A549 (cell line): ENCODE data around the gene FAM13A. TPM values are rescaled to one million over a fixed set of nuclear protein-coding genes. Genes with fewer than 3 reads are reported as not detected.

ENCODE experiments used
- ATAC-seq, 2 experiments: fragments of 200-7000 bp in 1 of 2; fragments of >200 bp in 1 of 2; cut with Nextera tagmentation in 1 of 2; cut with Tn5 transposase in 1 of 2; 3 replicates each; pipeline versions ENCODE4 v1.8.0 to v1.9.1; 2018 to 2020; ENCODE audit warnings: mild to moderate bottlenecking in 1 of 2, moderate library complexity in 1 of 2
- CTCF ChIA-PET: fragments of 300-600 bp; sonication (Branson Sonifier 250); formaldehyde crosslinking; extraction: SDS; loops from one replicate; lab custom pipeline; 2021; ENCODE audit warnings: antibody characterized with exemption, inconsistent platforms; lab: Yijun Ruan, JAX
- POLR2A ChIA-PET: fragments of 350-600 bp; formaldehyde crosslinking; extraction: SDS; loops from one replicate; lab custom pipeline; 2021; ENCODE audit warnings: antibody characterized with exemption, inconsistent platforms; lab: Yijun Ruan, JAX
- DNase-seq, 2 experiments: peaks; one replicate each; pipeline versions ENCODE4 v3.0.0 to v3.0.0-alpha.2; 2011 to 2016; ENCODE audit warnings: low read depth in 1 of 2, low spot score in 1 of 2
- FAIRE-seq: peaks from 2 replicates; lab custom pipeline; 2011; peaks lifted over from hg19 to GRCh38; lab: Jason Lieb, UNC
- H3K27ac ChIP-seq, 2 experiments: fragments of >200 bp; sonication (Bioruptor Twin); formaldehyde crosslinking; 3 replicates each; pipeline ENCODE4 v1.5.1; 2016 to 2017
- H3K4me1 ChIP-seq: fragments of >200 bp; sonication (Bioruptor Twin); formaldehyde crosslinking; 3 replicates; pipeline ENCODE4 v1.6.1; 2016
- H3K4me2 ChIP-seq: fragments of >200 bp; sonication (Bioruptor Twin); formaldehyde crosslinking; 3 replicates; pipeline ENCODE4 v1.6.1; 2016
- H3K4me3 ChIP-seq: fragments of >200 bp; sonication (Bioruptor Twin); formaldehyde crosslinking; 3 replicates; pipeline ENCODE4 v1.5.1; 2016
- H3K9me3 ChIP-seq: fragments of >200 bp; sonication (Bioruptor Twin); formaldehyde crosslinking; 3 replicates; pipeline ENCODE4 v1.6.1; 2016
- CHD2 ChIP-seq: fragments of 150-350 bp; IDR thresholded peaks from 2 replicates; pipeline ENCODE4 v1.6.1; 2014; ENCODE audit warnings: low read length; ENCODE audit not compliant: partially characterized antibody
- CHD4 ChIP-seq: fragments of 200-600 bp; sonication (generic); IDR thresholded peaks from 2 replicates; pipeline ENCODE4 v1.6.1; 2016; ENCODE audit warnings: antibody characterized with exemption, mild to moderate bottlenecking, borderline replicate concordance
- EHF ChIP-seq: fragments of 250-450 bp; sonication (Bioruptor Pico); IDR thresholded peaks from 2 replicates; pipeline ENCODE4 v1.5.0; 2020; ENCODE audit warnings: mild to moderate bottlenecking
- ESRRA ChIP-seq: fragments of 150-350 bp; IDR thresholded peaks from 2 replicates; pipeline ENCODE4 v1.6.1; 2014; ENCODE audit warnings: mild to moderate bottlenecking, low read length, borderline replicate concordance
- FOSB ChIP-seq: fragments of 250-450 bp; sonication (Bioruptor Pico); IDR thresholded peaks from 2 replicates; pipeline ENCODE4 v1.5.0; 2020; ENCODE audit warnings: mild to moderate bottlenecking, moderate library complexity
- HEYL ChIP-seq: fragments of 250-450 bp; sonication (Bioruptor Pico); IDR thresholded peaks from 2 replicates; pipeline ENCODE4 v1.8.0; 2021; ENCODE audit warnings: mild to moderate bottlenecking, moderate library complexity
- HOXB13 ChIP-seq: fragments of 250-450 bp; sonication (Bioruptor Pico); IDR thresholded peaks from 2 replicates; pipeline ENCODE4 v1.5.0; 2020; ENCODE audit warnings: low read depth, mild to moderate bottlenecking, moderate library complexity
- HOXB5 ChIP-seq: fragments of 250-450 bp; sonication (Bioruptor Pico); IDR thresholded peaks from 2 replicates; pipeline ENCODE4 v1.5.0; 2020; ENCODE audit warnings: mild to moderate bottlenecking, moderate library complexity
- JUN ChIP-seq, 2 experiments: fragments of >200 bp; sonication (Bioruptor Twin); formaldehyde crosslinking; IDR thresholded peaks; 2 replicates in 1 of 2; 3 replicates in 1 of 2; pipeline ENCODE4 v1.6.1; 2016 to 2017
- JUNB ChIP-seq: fragments of >200 bp; sonication (Bioruptor Twin); formaldehyde crosslinking; IDR thresholded peaks from 2 replicates; pipeline ENCODE4 v1.6.1; 2016
- KDM5A ChIP-seq: fragments of 200-600 bp; sonication (generic); IDR thresholded peaks from 2 replicates; pipeline ENCODE4 v1.6.1; 2016; ENCODE audit warnings: antibody characterized with exemption, mild to moderate bottlenecking
- MAFK ChIP-seq: fragments of 450-650 bp; IDR thresholded peaks from 2 replicates; pipeline ENCODE4 v1.6.1; 2014; ENCODE audit not compliant: partially characterized antibody
- PHF8 ChIP-seq: fragments of 200-600 bp; sonication (generic); IDR thresholded peaks from 2 replicates; pipeline ENCODE4 v1.6.1; 2016; ENCODE audit warnings: low read depth, mild to moderate bottlenecking, antibody characterized with exemption, moderate library complexity, borderline replicate concordance
- POLR2AphosphoS2 ChIP-seq: conservative IDR thresholded peaks from 2 replicates; pipeline ENCODE4 v1.6.1; 2012; ENCODE audit warnings: low read length, improper control_type of control experiment, inconsistent platforms
- RCOR1 ChIP-seq: fragments of 150-350 bp; IDR thresholded peaks from 2 replicates; pipeline ENCODE4 v1.6.1; 2014; ENCODE audit warnings: antibody characterized with exemption, low read length, low read depth
- RFX5 ChIP-seq: fragments of 450-650 bp; IDR thresholded peaks from 2 replicates; pipeline ENCODE4 v1.7.1; 2014; ENCODE audit warnings: antibody characterized with exemption, mild to moderate bottlenecking, moderate library complexity
- RNF2 ChIP-seq: fragments of 200-600 bp; sonication (generic); IDR thresholded peaks from 2 replicates; pipeline ENCODE4 v1.6.1; 2016; ENCODE audit warnings: low read depth, mild to moderate bottlenecking, antibody characterized with exemption, moderate library complexity, borderline replicate concordance
- TFCP2L1 ChIP-seq: fragments of 250-450 bp; sonication (Bioruptor Pico); IDR thresholded peaks from 2 replicates; pipeline ENCODE4 v1.5.0; 2021; ENCODE audit warnings: mild to moderate bottlenecking
- WGBS: methylation state at CpG from one replicate; pipeline ENCODE4 v1.1.6; 2017; ENCODE audit errors: missing lambda C conversion rate; 5-methylcytosine and 5-hydroxymethylcytosine counted together
- polyA plus RNA-seq, 4 experiments: library from polyadenylated mRNA; depleted of rRNA in 3 of 4; stranded (reverse); fragments of >200 nt; fragmentation: RNase III in 1 of 4; extraction: RNeasy Plus Mini Kit Qiagen cat#74134 plus additional on column Dnase treatment in 1 of 4; gene quantifications; 2 replicates in 3 of 4; 3 replicates in 1 of 4; pipeline ENCODE4 v1.2.3, GENCODE V29; 2011 to 2017
- TF ChIP-seq, protein P1 (sequence below): IDR thresholded peaks from 2 replicates; pipeline ENCODE4 v1.6.1; 2012
- TF ChIP-seq, protein P2 (sequence below): fragments of >200 bp; sonication (Bioruptor Twin); formaldehyde crosslinking; IDR thresholded peaks from 3 replicates; pipeline ENCODE4 v1.6.1; 2016

The FAM13A gene
- polyA plus RNA-seq, 2 of the 4 experiments (the other 2 are of a cell fraction) = 6.5 to 22.0 TPM

DNA sequence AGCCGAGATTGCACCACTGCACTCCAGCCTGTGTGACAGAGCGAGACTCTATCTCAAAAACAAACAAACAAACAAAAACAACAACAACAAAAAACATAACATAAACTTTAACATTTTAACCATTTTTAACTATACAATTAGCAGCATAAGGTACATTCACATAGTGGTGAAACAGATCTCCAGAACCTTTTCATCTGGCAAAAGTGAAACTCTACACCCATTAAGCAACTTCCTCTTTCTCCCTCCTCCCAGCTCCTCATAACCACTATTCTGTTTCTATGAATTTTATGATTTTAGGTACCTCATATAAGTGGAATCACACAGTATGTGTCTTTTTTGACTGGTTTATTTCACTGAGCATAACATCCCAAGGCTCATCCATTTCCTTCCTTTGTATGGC, 103.6 kb downstream of the FAM13A start:
- CTCF ChIA-PET = no interaction called here
- H3K4me1 ChIP-seq = no peaks in the 10 kb centered on the region
- no peak for ATAC-seq
- H3K9me3 ChIP-seq = no peaks in the 10 kb centered on the region
- no peak overlapping the region for H3K4me2 ChIP-seq
- POLR2A ChIA-PET = no interaction called here
- WGBS = 97% methylated on average over 2 of the region's 2 CpGs
- H3K27ac ChIP-seq = no peak overlapping the region
- TF ChIP-seq PHF8 = no peak
- TF ChIP-seq, protein P1, sequence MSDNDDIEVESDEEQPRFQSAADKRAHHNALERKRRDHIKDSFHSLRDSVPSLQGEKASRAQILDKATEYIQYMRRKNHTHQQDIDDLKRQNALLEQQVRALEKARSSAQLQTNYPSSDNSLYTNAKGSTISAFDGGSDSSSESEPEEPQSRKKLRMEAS = no peak
- no peak for TF ChIP-seq CHD2
- no peak for TF ChIP-seq ESRRA
- no peak for TF ChIP-seq TFCP2L1 (CRISPR knock-in tag)
- TF ChIP-seq KDM5A = no peak
- TF ChIP-seq MAFK = no peak
- no peak for TF ChIP-seq JUNB
- TF ChIP-seq, protein P2, sequence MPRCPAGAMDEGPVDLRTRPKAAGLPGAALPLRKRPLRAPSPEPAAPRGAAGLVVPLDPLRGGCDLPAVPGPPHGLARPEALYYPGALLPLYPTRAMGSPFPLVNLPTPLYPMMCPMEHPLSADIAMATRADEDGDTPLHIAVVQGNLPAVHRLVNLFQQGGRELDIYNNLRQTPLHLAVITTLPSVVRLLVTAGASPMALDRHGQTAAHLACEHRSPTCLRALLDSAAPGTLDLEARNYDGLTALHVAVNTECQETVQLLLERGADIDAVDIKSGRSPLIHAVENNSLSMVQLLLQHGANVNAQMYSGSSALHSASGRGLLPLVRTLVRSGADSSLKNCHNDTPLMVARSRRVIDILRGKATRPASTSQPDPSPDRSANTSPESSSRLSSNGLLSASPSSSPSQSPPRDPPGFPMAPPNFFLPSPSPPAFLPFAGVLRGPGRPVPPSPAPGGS = no peak
- FAIRE-seq = no peak
- DNase-seq = no peak
- no peak overlapping the region for H3K4me3 ChIP-seq

DNA sequence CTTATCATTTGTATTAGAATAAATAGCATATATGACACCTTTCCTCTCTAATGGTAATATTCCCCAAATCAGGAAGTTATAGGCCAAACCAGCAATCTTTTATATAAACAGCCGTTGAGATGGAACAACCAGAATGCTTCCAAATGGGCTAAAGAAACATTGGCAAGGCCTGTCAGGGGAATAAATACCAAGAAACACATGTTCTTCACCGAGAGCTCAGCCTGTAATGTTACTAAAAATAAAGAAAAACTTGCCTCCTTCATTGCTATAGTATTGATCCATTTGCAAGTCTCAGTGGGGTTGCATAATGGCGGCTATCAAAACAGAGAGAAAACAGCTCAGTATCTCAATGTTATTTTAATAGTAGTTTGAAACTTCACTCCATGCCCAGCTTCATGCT, 104.9 kb downstream of the FAM13A start:
- no peak for DNase-seq
- CTCF ChIA-PET = no interaction called here
- Histone ChIP-seq H3K4me1 (no peaks in the 10 kb centered on the region), H3K27ac (no peak overlapping the region), H3K9me3 (no peaks in the 10 kb centered on the region), H3K4me3 (no peak overlapping the region), H3K4me2 (no peak overlapping the region)
- POLR2A ChIA-PET = no interaction called here
- ATAC-seq = no peak
- 89% methylated on average over 3 of the region's 3 CpGs for WGBS
- FAIRE-seq = no peak
- TF ChIP-seq RCOR1 = no peak
- no peak for TF ChIP-seq CHD4
- TF ChIP-seq EHF (CRISPR knock-in tag) = no peak
- no peak for TF ChIP-seq HOXB13
- no peak for TF ChIP-seq PHF8
- TF ChIP-seq ESRRA = no peak
- TF ChIP-seq RNF2 = no peak
- TF ChIP-seq HOXB5 (CRISPR knock-in tag) = no peak
- TF ChIP-seq POLR2AphosphoS2 = no peak

DNA sequence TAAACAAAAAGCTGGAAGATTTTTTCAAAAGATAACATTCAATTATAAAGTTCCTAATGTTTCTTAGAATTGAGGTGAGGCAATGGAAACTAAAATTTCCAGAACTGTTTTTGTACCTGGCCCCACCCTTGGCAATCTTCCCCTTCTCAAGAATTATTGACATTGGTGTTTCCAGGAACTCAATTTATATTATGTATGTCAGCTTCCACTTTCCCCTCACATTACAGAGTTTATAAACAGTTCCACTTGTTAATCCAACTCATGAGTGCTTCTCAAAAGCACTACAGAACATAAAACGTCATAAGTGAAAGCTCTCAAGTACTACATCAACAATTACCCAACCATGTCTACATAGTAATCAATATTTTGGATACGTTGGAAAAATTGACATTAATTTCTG, 107.4 kb downstream of the FAM13A start:
- Histone ChIP-seq H3K4me3 (no peak overlapping the region), H3K4me1 (no peaks in the 10 kb centered on the region), H3K4me2 (no peak overlapping the region), H3K9me3 (no peaks in the 10 kb centered on the region), H3K27ac (no peak overlapping the region)
- no peak for FAIRE-seq
- TF ChIP-seq ESRRA (no peak), HEYL (CRISPR knock-in tag) (no peak)
- TF ChIP-seq, all 56 proteins: peak for 0
- ChIA-PET POLR2A (no interaction called here), CTCF (no interaction called here)
- ATAC-seq = no peak
- DNase-seq = no peak
- WGBS = 85% methylated on average over 2 of the region's 2 CpGs

DNA sequence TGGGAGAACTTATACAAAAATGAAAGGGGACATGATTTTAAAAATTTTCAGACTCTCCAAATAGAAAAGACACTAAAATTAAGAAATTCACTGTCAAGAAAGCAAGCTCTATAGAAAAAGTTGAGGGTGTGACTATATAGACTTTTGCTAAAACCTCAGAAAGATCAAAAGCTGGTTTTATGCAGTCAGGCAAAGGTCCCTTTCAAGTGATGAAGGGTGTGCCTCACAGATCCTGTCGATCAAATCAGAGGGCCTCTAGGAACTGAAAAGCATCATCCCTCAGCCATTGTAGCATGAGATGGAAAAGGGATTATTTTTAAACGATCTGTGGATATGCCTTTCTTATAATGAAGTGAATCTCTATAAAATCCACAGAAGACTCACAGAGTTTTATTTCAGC, 116.5 kb downstream of the FAM13A start:
- TF ChIP-seq FOSB (CRISPR knock-in tag) (no peak), RFX5 (no peak), JUN (IDR thresholded peaks at IDR 0.05) (no peak)
- Histone ChIP-seq H3K27ac (no peak overlapping the region), H3K4me1 (peaks cover 10% of the 10 kb centered on the region; the same call in 2 of the 3 replicates), H3K9me3 (no peaks in the 10 kb centered on the region), H3K4me3 (no peak overlapping the region), H3K4me2 (no peak overlapping the region)
- DNase-seq (no peak), FAIRE-seq (no peak), ATAC-seq (no peak)
- 81% methylated on average over 2 of the region's 2 CpGs for WGBS
- CTCF ChIA-PET = no interaction called here
- POLR2A ChIA-PET = no interaction called here
